ENCODE measurements around the gene PIK3C2B.
A peak's percentile ranks its signal among the peaks of the same experiment; 100 is the strongest.
"Not testable (repeated sequence)": the region's sequence is repeated elsewhere in the genome, so short reads cannot be mapped to it uniquely, and the experiment has no call there.

PIK3C2B gene

GRCh38 chr1:204494281-204495077 lies at the start of gene PIK3C2B:
Gene PIK3C2B, minus strand, starts transcription at chr1:204494805. Its CDS starts 25,003 bp downstream, at chr1:204469802.
- peak; percentile 63 for DNase-seq

- DNase-seq, result peak; percentile 73
Measured at GRCh38 chr1:204544321-204544720, 49.7 kb upstream of the PIK3C2B start.

- no peak for DNase-seq
Measured at GRCh38 chr1:204541626-204542025, 47.0 kb upstream of the PIK3C2B start.

GRCh38 chr1:204532832-204533231 lies 38.2 kb upstream of the PIK3C2B start:
- no peak for DNase-seq

- DNase-seq, result no peak
Measured at GRCh38 chr1:204530932-204531331, 36.3 kb upstream of the PIK3C2B start.

GRCh38 chr1:204529371-204529895 lies 34.8 kb upstream of the PIK3C2B start:
- DNase-seq, result no peak

- DNase-seq, result no peak
Measured at GRCh38 chr1:204528677-204529076, 34.1 kb upstream of the PIK3C2B start.

- DNase-seq, result no peak
Measured at GRCh38 chr1:204528241-204528640, 33.6 kb upstream of the PIK3C2B start.

GRCh38 chr1:204524986-204525385 lies 30.4 kb upstream of the PIK3C2B start:
- no peak for DNase-seq

GRCh38 chr1:204523605-204524215 lies 29.1 kb upstream of the PIK3C2B start:
- no peak for DNase-seq

GRCh38 chr1:204521941-204522521 lies 27.4 kb upstream of the PIK3C2B start:
- not testable (repeated sequence) for DNase-seq

- DNase-seq, result peak; percentile 13
Measured at GRCh38 chr1:204520834-204521709, 26.5 kb upstream of the PIK3C2B start.

GRCh38 chr1:204517382-204517781 lies 22.8 kb upstream of the PIK3C2B start:
- DNase-seq, result not testable (repeated sequence)

GRCh38 chr1:204516180-204516879 lies 21.7 kb upstream of the PIK3C2B start, which contains the start of gene MDM4:
Gene MDM4, plus strand, starts transcription at chr1:204516406. Its CDS starts 9,113 bp downstream, at chr1:204525519.
- peak; percentile 93 for DNase-seq

- DNase-seq, result no peak
Measured at GRCh38 chr1:204514828-204515227, 20.2 kb upstream of the PIK3C2B start.

- DNase-seq, result no peak
Measured at GRCh38 chr1:204513117-204513716, 18.6 kb upstream of the PIK3C2B start.

GRCh38 chr1:204511366-204511765 lies 16.8 kb upstream of the PIK3C2B start:
- DNase-seq, result no peak

GRCh38 chr1:204509186-204509635 lies 14.6 kb upstream of the PIK3C2B start:
- DNase-seq, result no peak

- DNase-seq, result no peak
Measured at GRCh38 chr1:204507317-204508105, 12.9 kb upstream of the PIK3C2B start.

GRCh38 chr1:204506969-204507316 lies 12.3 kb upstream of the PIK3C2B start:
- peak; percentile 92 for DNase-seq

All from kidney glomerular epithelial cell (primary cell).